NCI-H2107 treated with DMSO at 0.1 percent for 48 hours (cell line): Measurements from ENCODE around the gene DCAF10.
"Not testable (repeated sequence)": the region's sequence is repeated elsewhere in the genome, so short reads cannot be mapped to it uniquely, and the experiment has no call there.

Experiments
- DNase-seq: peaks from one replicate; lab custom pipeline; 2025; ENCODE audit not compliant: unreplicated experiment; lab: John Stamatoyannopoulos, UW

Gene DCAF10

GRCh38 chr9:37800631-37801286, at the start of gene DCAF10:
Gene DCAF10 (plus strand): TSS chr9:37800797. CDS start chr9:37800867, 70 bp downstream.
- peak; percentile 44 for DNase-seq

- no peak for DNase-seq
Observed at GRCh38 chr9:37751186-37751585, 49.4 kb upstream of the DCAF10 start.

GRCh38 chr9:37751704-37752103, 48.9 kb upstream of the DCAF10 start:
- DNase-seq = not testable (repeated sequence)

- not testable (repeated sequence) for DNase-seq
Observed at GRCh38 chr9:37752112-37752511, 48.5 kb upstream of the DCAF10 start.

GRCh38 chr9:37752642-37753488, 47.7 kb upstream of the DCAF10 start:
- DNase-seq = no peak

- DNase-seq = peak; percentile 44
Observed at GRCh38 chr9:37753489-37754190, 47.0 kb upstream of the DCAF10 start, which contains the start of gene TRMT10B. Gene TRMT10B (plus strand): TSS chr9:37753805. CDS start chr9:37761932, 8,127 bp downstream.

GRCh38 chr9:37758747-37759146, 41.9 kb upstream of the DCAF10 start:
- no peak for DNase-seq

DNA sequence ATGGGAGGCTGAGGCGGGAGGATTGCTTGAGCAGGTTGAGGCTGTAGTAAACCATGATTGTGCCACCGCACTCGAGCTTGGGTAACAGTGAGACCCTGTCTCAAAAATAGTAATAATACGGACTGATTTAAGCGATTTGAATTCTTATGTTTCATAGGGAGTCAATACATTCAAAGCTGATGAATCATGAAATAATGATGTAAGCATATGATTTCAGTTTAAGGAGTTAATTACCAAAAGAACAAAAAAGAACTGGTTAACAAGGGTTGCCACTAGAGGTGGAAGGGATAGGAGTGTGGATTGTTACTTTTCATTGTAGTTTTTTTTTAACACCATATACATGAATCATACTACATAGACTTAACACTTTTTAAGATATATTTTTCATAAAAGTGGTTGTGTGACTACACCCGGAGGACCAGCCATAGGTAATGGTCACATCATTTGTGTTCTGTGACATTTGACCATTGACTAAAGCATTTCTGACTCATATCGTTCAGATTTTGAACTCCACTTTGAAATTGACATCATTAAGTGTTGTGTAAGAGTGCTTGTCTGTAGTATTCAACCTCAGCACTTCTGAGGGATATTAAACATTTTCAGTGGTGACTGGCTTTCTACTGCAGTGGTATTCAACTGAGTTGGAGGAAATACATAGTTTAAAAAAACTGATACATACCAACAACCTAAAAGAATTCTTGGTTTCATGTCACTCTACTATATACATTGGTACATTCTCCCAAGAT, 40.0 kb upstream of the DCAF10 start:
- DNase-seq = no peak

DNA sequence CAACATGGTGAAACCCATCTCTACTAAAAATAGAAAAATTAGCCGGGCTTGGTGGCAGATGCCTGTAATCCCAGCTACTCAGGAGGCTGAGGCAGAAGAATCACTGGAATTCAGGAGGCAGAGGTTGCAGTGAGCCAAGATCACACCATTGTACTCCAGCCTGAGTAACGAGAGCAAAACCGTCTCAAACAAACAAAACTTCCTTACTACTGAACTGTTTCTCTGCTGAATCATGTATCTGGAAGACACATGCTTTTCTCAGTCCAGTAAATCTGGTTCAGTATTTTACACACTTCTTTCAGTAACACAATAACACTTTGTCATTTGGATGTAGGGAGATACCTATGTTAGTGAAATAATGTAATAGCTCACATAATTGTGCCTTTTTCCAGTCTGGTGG, 39.1 kb upstream of the DCAF10 start:
- DNase-seq = no peak

- DNase-seq = not testable (repeated sequence)
Observed at GRCh38 chr9:37765263-37765662, 35.3 kb upstream of the DCAF10 start.

DNA sequence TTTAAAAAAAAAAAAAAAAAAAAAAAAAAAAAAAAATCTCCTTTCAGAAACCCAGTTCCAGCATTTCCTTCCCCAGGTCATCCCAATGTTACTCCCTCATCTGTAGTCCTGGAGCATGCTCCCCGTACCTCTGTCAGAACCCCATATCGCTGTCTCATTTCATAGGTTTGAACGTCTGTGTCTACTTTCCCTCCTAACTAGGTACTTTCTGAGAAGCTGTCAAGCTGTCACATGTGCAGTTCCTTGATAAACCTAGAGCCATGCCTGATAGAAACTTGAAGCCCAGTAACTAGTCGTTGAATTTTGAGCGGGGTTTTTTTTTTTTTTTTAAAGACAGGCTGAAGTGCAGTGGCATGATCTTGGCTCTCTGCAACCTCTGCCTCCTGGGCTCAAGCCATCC, 31.3 kb upstream of the DCAF10 start:
- DNase-seq = no peak

DNA sequence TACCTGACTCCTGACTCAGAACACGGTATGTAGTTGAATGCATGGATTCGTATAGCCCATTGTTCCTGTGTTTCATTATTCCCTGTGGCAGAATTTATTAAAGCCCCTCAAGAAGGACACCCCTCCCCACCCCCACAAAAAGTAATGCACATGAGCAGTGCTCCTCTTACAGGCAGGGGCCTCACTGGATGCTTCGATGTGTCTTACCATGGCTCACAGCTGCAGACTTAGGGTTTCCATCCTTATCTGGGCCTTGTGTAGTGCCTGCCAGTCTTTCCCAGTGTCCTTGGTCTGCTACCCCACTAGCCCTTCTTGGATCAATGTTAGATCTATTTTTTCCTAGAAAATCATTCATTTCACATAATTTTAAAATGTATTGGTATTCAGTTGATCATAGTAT, 30.6 kb upstream of the DCAF10 start:
- no peak for DNase-seq

DNA sequence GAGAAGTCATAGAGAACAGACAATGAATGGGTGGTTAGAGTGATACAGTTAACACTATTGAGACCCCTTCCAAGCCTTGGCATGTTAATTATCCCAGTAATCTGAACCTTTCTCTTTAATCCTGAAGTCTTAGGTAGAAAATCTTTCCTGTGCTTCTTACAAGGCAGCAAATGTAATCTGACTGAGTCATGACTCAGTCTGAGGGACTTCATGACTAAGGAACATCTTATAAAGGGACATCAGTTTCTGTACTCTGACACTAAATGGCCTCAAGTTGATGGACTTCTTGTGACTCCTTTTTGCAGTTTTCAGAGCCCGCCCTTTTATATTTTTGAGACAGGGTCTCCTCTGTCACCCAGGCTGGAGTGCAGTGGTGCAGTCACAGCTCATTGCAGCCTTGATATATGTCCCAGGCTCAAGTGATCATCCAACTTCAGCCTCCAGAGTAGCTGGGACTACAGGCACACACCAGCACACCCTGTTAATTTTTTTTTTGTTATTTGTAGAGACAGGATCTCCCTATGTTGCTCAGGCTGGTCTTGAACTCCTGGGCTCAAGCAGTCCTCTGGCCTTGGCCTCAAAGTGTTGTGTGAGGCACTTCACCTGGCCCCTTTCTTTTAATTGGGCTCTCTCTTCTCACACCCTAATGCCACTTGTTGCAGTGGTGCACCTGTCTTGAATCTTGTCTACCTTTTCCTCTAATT, 25.2 kb upstream of the DCAF10 start:
- no peak for DNase-seq

GRCh38 chr9:37776328-37776727, 24.3 kb upstream of the DCAF10 start:
- DNase-seq = no peak

GRCh38 chr9:37778534-37778933, 22.1 kb upstream of the DCAF10 start:
- DNase-seq = no peak

- no peak for DNase-seq
Observed at GRCh38 chr9:37784291-37784615, 16.3 kb upstream of the DCAF10 start.

DNA sequence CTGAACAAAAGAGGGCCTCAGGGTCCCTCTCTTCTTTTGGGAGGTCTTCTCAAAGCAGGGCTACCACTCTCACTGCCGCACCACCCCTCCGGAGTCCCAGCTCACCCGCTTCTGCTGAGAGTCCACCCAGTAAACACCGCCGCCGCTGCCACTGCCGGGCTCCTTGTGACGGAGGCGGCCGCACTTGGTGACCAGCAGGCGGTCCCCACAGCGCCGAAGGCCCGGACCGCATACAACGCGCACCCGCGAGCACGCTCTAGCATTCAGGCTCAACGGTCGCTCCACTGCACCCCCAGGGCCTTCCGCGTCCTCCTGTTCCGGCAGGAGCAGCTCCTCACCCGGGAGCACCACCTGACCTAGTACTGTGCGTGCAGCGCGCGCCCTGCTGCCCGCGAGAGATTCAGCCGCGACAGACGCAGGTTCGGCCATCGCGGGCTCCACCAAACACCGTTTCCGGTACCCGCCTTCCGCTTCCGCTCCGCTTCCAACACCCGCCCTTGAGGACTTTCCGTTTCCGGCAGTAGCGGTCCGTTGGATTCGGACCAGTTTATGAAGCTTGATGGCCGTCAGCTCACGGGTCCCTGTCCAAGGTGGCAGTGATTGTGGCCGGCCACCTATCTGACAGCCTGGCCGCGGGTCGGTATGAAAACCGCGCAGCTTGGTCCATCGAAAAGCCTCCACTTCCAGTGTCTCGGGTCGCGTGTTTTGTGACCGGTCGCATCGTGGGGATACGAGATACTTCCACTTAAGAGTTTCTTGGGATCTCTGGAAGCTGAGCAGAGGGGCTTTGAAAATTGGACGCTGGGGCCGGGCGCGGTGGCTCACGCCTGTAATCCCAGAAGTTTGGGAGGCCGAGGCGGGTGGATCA, 15.7 kb upstream of the DCAF10 start, which contains the start of gene EXOSC3:
Gene EXOSC3, minus strand, starts transcription at position 449 of the 868 bp plus-strand sequence. Its CDS starts 20 bp downstream, at position 429.
- peak; percentile 88 for DNase-seq

DNA sequence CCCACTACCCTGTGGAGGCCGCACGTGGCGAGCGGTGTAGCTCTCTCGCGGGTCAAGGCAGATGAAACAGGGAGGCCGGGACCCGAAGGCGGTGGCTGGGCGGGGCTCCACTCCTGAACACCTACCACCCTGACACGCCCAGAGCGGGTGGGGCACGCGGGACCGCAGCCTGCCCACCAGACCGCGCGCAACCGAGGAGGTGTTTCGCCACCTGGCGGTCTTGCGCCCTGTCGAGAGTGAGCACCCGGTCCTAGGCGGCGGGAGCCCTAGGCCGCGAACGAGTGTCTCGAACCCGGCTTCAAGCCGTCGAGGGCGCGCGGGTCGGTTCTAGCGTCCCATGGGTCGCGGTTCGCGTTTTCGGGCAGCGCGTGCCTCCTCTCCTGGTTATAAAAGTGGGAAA, 13.5 kb upstream of the DCAF10 start:
- no peak for DNase-seq

GRCh38 chr9:37788332-37788731, 12.3 kb upstream of the DCAF10 start:
- no peak for DNase-seq
